MCF 10A (cell line): ENCODE data around the gene ZNF664. TPM values are rescaled to one million over a fixed set of nuclear protein-coding genes. Genes with fewer than 3 reads are reported as not detected.

ENCODE experiments used
- BruUV-seq: library from RNA; stranded (reverse); fragments of 400-500 nt; replicated peaks from 2 replicates; lab custom pipeline; 2021; lab: Mats Ljungman, UMichigan
- CTCF ChIA-PET: fragments of 300-600 bp; sonication (Branson Sonifier 250); formaldehyde crosslinking; extraction: SDS; loops from one replicate; lab custom pipeline; 2021; ENCODE audit warnings: antibody characterized with exemption, inconsistent platforms; lab: Yijun Ruan, JAX
- POLR2A ChIA-PET: fragments of 300-600, 350-650 bp; sonication (Branson Sonifier 250); formaldehyde crosslinking; extraction: SDS; loops from one replicate; lab custom pipeline; 2020; ENCODE audit warnings: antibody characterized with exemption, inconsistent platforms; lab: Yijun Ruan, JAX
- DNase-seq: peaks from one replicate; pipeline ENCODE4 v3.0.0-alpha.2; 2018; ENCODE audit not compliant: unreplicated experiment
- H3K27ac Mint-ChIP-seq: one replicate; pipeline ENCODE4 v1.8.0; 2022; ENCODE audit warnings: mild to moderate bottlenecking, low read depth, mixed read lengths; ENCODE audit not compliant: unreplicated experiment
- H3K27me3 Mint-ChIP-seq: one replicate; pipeline ENCODE4 v1.8.0; 2022; ENCODE audit warnings: mixed read lengths; ENCODE audit not compliant: insufficient read depth, unreplicated experiment
- H3K36me3 Mint-ChIP-seq: one replicate; pipeline ENCODE4 v1.8.0; 2022; ENCODE audit warnings: mild to moderate bottlenecking, moderate library complexity, mixed read lengths; ENCODE audit not compliant: insufficient read depth, unreplicated experiment
- H3K4me1 Mint-ChIP-seq: one replicate; pipeline ENCODE4 v1.8.0; 2022; ENCODE audit warnings: mixed read lengths; ENCODE audit not compliant: insufficient read depth, unreplicated experiment
- H3K4me3 Mint-ChIP-seq: one replicate; pipeline ENCODE4 v1.8.0; 2022; ENCODE audit warnings: mild to moderate bottlenecking, moderate library complexity, mixed read lengths; ENCODE audit not compliant: unreplicated experiment
- H3K9me3 Mint-ChIP-seq: one replicate; pipeline ENCODE4 v1.8.0; 2022; ENCODE audit warnings: mixed read lengths; ENCODE audit not compliant: unreplicated experiment
- CTCF ChIP-seq: fragments of 200-600 bp; IDR thresholded peaks from one replicate; pipeline ENCODE4 v1.8.0; 2022; ENCODE audit warnings: antibody characterized with exemption, mild to moderate bottlenecking; ENCODE audit not compliant: unreplicated experiment
- intact Hi-C: fragments of 100-400 bp; cut with micrococcal nuclease; formaldehyde crosslinking; loops from 2 replicates; pipeline ENCODE4 v1.14.1; 2022
- total RNA-seq: library from RNA; stranded (reverse); gene quantifications from 2 replicates; pipeline ENCODE4 v1.2.3, GENCODE V29; 2022

ZNF664 gene
- total RNA-seq, 1 experiment from 2014 or later: 123 TPM

GRCh38 chr12:124027753-124028554, 54.9 kb downstream of the ZNF664 start:
- DNase-seq: no peak
- H3K4me1 Mint-ChIP-seq: peaks cover 29% of the 10 kb centered on the region
- BruUV-seq: no TSS peak
- H3K36me3 Mint-ChIP-seq: no peaks in the 10 kb centered on the region
- TF ChIP-seq CTCF: no peak
- no peaks in the 10 kb centered on the region for H3K27me3 Mint-ChIP-seq
- H3K27ac Mint-ChIP-seq: no peak overlapping the region
- intact Hi-C loops: no loop called here
- H3K4me3 Mint-ChIP-seq: no peak overlapping the region
- CTCF ChIA-PET: interaction anchor here (0.6 to 1.0 kb wide), 6 partner anchors 9 to 228 kb away, joined by 3 to 4 read pairs (median 3); no protein-coding TSS in a partner anchor
- H3K9me3 Mint-ChIP-seq: no peaks in the 10 kb centered on the region
- POLR2A ChIA-PET: interaction anchor here (0.9 kb wide), 1 partner anchor 19 kb away, joined by 3 read pairs; no protein-coding TSS in a partner anchor

GRCh38 chr12:124028555-124028925, 55.5 kb downstream of the ZNF664 start:
- H3K4me1 Mint-ChIP-seq: peaks cover 29% of the 10 kb centered on the region

GRCh38 chr12:124030008-124030407, 57.0 kb downstream of the ZNF664 start:
- Mint-ChIP-seq H3K36me3 (no peaks in the 10 kb centered on the region), H3K27me3 (no peaks in the 10 kb centered on the region), H3K9me3 (no peaks in the 10 kb centered on the region), H3K27ac (no peak overlapping the region), H3K4me1 (peaks cover 17% of the 10 kb centered on the region), H3K4me3 (no peak overlapping the region)
- ChIA-PET CTCF (interaction anchor here (0.5 to 1.3 kb wide), 8 partner anchors 10 to 320 kb away, joined by 3 to 6 read pairs (median 4); no protein-coding TSS in a partner anchor), POLR2A (interaction anchor here (0.7 to 1.3 kb wide), 2 partner anchors 35 to 726 kb away, joined by 3 read pairs; no protein-coding TSS in a partner anchor)
- intact Hi-C loops: loop anchor here (10.0 kb wide), 1 partner anchor 475 kb away; no protein-coding TSS in a partner anchor
- no TSS peak for BruUV-seq
- no peak for DNase-seq
- no peak for TF ChIP-seq CTCF

More at GRCh38 chr12:124028555-124028925, 55.5 kb downstream of the ZNF664 start:
- Mint-ChIP-seq H3K9me3 (no peaks in the 10 kb centered on the region), H3K27ac (no peak overlapping the region), H3K36me3 (no peaks in the 10 kb centered on the region), H3K4me3 (no peak overlapping the region), H3K27me3 (no peaks in the 10 kb centered on the region)
- no peak for TF ChIP-seq CTCF
- CTCF ChIA-PET: interaction anchor here (0.6 to 1.0 kb wide), 6 partner anchors 10 to 320 kb away, joined by 3 to 4 read pairs (median 3); no protein-coding TSS in a partner anchor
- no peak for DNase-seq
- no TSS peak for BruUV-seq
- intact Hi-C loops: no loop called here
- POLR2A ChIA-PET: interaction anchor here (0.9 kb wide), 1 partner anchor 20 kb away, joined by 3 read pairs; no protein-coding TSS in a partner anchor

- no peak for TF ChIP-seq CTCF
- BruUV-seq: no TSS peak
- intact Hi-C loops: loop anchor here (10.0 kb wide), 1 partner anchor 474 kb away; no protein-coding TSS in a partner anchor
- peaks cover 17% of the 10 kb centered on the region for H3K4me1 Mint-ChIP-seq
- H3K9me3 Mint-ChIP-seq: no peaks in the 10 kb centered on the region
- H3K27ac Mint-ChIP-seq: no peak overlapping the region
- H3K27me3 Mint-ChIP-seq: no peaks in the 10 kb centered on the region
- no peaks in the 10 kb centered on the region for H3K36me3 Mint-ChIP-seq
- CTCF ChIA-PET: interaction anchor here (0.5 to 1.3 kb wide), 10 partner anchors 10 to 319 kb away, joined by 3 to 6 read pairs (median 4); no protein-coding TSS in a partner anchor
- POLR2A ChIA-PET: interaction anchor here (0.6 to 1.3 kb wide), 4 partner anchors 16 to 764 kb away, joined by 3 read pairs; no protein-coding TSS in a partner anchor
- H3K4me3 Mint-ChIP-seq: no peak overlapping the region
- peak; percentile 13 for DNase-seq
Observed at GRCh38 chr12:124030510-124030909, 57.5 kb downstream of the ZNF664 start.
